HG02870 (cell line): Measurements from ENCODE around the gene CHMP4A.

ENCODE experiments used
- ATAC-seq: cut with Tn5 transposase; IDR thresholded peaks from one replicate; pipeline ENCODE4 v1.9.1; 2021; ENCODE audit warnings: mild to moderate bottlenecking, moderate library complexity; ENCODE audit not compliant: unreplicated experiment

CHMP4A gene

DNA sequence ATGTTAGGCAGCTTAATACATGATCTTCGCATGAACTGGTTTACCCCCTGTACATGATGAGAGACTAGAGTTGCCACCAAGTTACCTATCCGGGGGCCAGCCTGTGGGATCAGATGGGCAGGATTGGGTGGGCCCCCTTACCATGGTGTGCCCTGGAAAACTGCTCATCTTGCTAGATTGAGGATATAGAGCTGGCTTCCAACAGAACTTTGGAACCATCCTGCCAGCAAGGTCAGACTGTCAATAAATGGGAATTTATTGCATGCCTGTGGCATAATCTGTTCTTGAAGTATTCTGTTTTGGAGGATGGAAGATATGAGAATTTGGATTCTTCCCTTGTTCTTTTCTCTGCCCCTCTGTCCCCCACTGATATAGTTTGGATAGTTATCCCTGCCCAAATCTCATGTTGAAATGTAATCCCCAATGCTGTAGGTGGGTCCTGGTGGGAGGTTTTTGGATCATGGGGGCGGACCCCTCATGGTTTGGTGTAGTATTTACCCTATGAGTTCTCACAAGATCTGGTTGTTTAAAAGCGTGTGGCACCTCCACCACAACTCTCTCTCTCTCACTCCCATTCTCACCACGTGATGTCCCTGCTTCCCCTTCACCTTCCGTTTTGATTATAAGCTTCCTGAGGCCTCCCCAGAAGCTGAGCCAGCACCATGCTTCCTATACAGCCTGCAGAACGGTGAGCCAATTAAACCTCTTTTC, 14.3 kb downstream of the CHMP4A start:
- ATAC-seq: no peak

DNA sequence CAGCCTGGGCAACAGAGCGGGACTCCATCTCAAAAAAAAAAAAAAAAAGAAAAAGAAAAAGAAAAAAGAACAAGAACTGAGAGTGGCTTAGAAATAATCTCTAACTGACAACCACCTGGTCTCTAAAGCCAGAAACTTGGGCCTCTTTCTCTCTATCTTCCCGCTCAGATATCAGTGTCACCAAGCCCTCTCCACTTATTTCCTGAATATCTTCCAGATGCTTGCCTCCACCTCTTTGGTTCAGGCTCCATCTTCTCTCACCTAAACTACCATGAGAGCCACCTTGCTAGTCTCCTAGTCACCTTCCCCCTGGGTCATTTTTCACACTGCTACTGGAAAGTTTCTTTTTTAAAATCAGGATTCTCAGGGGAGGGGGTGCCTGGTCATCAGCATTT, 16.2 kb downstream of the CHMP4A start:
- no peak for ATAC-seq

DNA sequence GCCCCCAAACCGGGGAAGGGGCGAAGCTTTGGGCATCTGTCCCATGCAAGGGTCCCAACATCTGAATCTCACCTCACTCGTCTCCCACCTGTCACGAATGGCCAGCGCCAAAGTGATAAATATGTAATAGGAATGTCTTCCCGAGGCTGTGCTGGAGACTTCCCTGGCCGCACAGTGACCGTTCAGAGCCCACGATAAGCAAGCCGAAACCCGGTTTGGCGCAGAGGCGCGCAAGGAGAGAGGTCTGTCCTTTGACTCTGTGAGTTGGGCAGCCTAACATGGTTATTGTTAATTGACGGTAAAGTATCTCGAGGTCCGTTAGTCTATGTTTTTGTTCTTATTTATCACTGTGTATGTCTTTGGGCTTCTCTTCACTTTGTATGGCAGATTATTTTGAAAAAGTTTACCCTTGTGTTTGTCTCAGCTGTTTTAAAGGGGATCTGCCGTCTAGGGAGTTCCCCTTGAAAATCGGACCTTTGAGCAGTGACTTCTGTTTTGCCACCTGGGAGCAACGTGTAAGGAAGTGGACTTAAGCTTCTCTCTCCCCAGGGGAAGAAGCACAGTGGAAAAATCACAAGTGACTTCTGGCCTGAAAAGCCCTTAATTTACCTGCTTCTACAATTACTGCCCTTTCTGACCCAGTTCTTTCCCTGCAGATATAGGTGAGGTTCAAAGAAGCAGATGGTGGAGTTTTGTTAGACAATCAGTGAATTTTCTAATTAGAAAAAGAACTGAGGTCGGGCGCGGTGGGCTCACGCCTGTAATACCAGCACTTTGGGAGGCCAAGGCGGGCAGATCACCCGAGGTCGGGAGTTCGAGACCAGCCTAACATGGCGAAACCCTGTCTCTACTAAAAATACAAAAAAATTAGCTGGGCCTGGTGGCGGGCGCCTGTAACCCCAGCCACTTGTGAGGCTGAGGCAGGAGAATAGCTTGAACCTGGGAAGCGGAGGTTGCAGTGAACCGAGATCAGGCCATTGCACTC, 16.9 kb downstream of the CHMP4A start:
- ATAC-seq: peak; percentile 30

DNA sequence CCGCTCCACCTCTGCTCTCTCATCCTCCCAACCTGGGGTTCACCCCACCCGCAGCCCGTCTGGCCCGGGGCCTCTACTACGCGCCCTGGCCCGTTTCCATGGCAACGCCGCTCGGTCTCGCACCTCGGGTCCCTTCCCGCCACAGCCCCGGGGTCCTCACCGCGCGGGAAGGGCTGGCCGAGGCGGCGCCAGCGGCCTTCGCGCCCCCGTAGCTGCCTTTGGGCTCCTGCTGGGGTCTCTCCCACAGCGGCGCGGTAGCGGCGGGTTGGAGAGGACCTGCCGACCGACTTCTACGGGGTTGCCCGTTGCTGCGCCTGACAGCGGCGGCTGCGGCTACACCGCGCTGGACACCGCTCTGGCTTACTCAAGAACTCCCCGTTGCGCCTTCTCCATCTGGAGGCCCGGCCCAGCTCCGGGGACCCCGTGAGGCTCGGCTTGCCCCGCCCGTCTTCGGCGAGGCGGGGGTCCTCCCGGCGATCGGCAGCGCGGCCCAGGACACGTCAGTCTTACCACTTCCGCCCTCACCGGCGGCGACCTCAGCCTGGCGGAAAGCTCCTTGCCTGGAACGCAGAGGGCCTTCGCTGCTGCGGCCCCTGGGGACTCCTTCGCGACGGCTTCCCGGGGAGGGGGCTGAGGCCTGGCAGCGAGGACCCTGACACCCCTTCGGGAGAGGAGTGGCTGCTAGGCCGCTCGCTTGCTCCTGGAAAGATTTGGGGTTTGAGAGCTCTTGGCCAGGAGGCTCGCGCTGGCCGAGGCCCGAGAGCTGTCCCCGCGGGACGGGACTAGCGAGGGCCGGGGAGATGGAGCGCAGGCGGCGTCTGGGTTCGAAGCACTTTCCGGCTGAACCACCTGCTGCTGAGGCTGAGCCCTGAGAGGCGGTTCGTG, 17.9 kb downstream of the CHMP4A start, which contains the start of gene TM9SF1:
TSS of gene TM9SF1 (minus strand) at position 256 of the 885 bp plus-strand sequence. CDS start 422 bp downstream, outside the sequence.
- peak; percentile 79 for ATAC-seq

DNA sequence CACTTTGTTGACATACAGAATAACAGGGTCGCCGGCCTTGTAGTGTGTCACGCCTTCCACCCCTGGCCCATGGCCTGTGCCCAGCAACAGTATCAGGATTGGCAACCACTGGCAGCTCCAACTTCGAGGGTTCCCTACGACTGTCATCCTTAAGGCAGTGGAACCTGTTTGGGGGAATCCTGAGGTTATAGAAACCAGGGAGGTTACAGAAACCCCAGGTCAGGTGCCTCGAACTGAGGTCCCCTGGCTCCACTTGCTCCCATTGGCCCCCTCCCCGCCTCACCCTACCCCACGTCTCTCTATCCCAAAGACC, 18.5 kb downstream of the CHMP4A start:
- no peak for ATAC-seq

DNA sequence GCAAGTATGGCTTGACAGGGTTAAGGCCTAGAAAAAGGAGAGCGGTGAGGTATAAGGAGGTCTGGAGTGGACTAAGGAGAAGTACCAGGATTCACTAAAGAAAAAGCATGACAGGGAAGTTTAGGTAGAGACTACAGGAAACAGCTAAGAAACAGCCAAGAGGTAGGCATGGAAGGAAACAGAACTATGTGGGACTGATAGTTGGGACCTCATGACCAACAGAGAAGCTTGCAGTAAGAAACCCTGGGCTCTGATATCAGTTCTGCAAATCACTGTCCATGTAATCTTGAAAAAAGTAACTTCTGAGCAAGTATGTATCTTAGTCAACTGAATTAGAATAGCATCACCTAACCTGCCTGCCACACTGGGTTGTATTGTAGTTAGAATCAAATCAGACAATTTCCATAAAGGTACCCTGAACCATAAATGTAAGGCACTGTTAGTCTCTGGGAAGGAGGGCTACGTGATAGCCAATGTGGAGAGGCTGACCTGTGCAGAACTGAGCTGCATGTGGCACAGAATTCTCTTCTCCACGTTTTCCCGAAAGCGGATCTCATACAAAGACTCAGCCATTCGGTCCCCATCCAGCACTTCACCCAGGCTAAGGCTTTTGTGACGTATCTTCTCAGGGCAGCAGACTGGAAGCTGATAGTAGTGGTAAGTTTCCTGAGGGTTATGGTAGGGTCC, 19.0 kb downstream of the CHMP4A start:
- ATAC-seq: no peak

DNA sequence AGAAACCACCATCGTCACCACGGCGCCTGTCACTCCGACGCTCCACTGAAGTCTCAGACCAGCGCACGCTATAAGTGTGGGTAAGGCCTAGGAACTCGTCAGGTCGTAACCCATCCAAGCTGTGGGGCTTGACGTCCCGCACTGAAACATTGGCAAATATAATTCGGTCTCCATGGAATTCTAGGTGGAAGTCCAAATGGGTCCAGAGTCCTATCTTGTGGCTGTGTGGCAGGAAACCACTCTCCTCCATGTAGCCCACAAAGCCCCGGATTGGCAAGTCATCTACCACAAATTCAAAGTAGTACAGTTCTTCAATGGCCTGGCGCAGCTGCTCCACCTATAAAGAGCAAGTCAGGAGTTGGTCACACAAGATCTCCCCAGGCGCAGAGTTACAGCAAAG, 20.4 kb downstream of the CHMP4A start:
- no peak for ATAC-seq

DNA sequence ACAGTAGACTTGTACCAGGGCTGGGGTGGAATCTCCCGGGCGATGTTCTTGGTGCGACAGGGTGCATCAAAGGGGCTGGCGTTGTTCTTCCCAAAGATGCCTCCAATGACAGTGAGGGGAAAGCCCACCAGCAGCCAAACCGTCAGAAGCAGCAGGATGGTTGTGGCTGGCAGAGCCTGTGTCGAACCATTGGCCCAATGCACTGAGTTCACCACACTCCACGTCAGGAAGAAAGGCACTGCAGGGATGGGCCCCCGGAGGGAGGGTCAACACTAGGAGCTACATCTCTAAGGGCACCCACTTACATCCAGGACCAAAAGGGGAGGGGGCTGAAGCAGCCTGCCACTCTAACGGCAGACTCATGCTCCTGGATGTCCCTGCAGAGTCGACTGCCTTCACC, 22.9 kb downstream of the CHMP4A start:
- ATAC-seq: no peak

DNA sequence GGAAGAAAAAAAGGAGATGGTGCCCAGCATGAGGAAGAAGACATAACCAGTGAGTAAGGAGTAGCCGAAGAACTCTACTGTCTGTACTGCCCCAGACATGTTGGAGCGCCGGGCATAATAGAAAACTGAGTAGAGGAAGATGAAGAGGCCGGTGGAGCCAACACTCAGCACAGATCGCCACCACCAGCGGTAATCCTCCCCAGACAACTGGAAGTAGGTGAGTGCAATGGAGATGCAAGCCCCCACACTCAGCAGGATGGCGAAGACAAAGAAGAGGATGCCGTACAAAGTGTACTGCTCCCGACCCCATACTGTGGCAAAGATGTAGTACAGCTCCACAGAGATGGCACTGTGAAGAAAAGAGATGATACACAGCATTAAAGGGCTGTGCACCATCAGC, 23.8 kb downstream of the CHMP4A start:
- ATAC-seq: no peak

DNA sequence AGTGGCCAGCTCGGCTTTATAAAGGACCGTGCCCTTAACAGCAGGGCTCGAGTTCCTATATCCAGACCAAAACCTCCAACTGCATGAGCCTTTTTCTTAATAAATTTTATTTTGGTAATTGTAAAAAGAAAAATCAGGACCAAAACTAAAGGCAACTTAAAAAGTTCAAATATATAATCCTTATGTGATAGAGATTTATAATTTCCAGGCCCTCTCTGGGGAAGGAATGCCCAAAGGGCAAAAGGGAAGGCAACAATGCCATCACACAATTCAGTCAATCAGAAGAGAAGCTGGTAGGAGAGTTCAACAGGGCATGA, 24.3 kb downstream of the CHMP4A start:
- no peak for ATAC-seq

DNA sequence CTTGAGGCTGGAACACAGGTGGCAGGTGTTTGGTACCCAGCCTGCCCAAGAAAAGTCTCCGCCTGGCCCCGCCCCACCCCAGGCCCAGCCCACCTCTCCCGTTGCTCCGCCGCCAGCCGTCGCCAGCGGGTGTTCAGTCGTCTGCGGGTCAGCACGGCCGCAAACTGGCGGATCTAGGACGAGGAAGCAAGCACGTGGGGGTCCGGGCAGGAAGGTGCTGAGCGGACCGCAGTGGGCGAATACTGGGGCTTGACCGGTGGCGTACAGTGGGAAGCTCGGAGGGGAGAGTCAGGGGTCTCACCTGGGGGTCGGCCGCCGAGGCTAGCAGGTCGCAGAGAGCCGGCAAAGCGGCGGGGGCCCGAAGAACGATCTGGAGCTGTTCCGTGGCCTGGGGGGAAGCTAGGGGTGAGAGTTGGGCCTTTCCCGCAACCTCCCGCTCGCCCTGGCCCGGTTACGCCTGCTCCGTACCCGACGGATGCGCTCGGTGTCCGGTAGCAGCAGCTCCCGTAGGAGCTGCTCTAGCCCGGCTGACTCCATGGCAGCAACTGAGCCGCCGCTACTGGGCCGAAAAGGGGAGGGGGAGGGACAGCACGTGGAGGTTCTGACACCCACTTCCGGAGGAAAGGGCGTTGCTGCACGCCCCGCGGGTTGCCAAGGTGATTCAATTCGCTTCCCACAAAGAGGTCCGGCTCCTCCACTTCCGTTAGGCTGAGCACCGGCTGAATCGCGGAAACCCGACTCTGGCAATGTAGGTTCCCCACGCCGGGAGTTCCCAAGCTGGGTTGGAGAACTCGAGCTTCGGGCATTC, 24.8 kb downstream of the CHMP4A start, which contains the start of gene IPO4:
TSS of gene IPO4 (minus strand) at position 566 of the 808 bp plus-strand sequence. CDS start at position 537, 29 bp downstream.
- ATAC-seq: peak; percentile 93

DNA sequence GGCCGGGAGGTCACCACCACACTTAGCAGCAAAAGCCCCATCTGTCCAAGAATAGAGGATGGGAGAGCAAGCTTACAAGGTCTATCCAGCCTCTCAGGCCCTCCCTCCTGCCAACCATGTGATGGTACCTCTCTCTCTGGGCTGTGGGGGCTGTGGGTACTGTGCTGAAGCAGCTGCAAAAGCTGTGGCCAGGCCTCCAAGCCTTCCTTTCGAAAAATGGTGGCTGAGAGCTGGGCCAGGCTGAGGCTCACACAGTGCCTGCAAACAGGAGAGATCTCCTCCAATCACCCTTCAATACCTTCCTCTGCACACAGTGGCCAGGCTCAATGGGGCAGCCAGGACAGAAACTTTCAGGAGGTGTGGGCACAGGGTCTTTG, 25.8 kb downstream of the CHMP4A start:
- ATAC-seq: no peak

DNA sequence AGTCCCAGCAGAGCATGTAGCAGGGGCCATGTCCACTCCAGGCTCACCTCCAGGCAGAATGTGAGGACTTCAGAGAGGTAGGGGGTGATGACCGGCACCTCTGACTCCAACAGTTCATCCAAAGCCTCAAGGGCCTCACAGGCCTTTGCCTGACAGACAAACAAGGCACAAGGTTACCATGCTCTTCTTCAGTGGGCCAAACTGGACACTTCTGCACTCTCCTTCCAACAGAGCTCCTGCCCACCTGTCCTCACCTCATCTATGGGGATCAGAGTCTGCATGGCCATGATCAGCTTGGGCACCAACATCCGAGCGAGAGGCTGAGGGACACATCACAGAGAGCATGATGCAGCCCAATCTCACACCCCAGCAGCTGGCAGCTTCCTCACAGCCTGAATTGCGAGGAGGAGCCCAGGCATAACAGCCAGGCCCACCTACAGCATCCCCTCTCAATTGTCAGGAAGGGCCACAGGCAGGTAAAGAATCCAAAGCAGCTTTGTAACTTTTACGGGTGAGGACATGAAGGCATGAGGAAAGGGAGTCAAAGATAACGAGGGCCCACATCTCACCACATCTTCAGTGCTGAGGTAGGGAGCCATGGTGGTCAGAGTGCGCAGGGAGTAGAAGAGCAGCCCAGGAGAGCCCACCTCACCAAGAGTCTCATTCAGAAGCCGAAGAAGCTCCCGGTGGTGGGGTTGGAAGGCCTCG, 26.3 kb downstream of the CHMP4A start:
- ATAC-seq: no peak

DNA sequence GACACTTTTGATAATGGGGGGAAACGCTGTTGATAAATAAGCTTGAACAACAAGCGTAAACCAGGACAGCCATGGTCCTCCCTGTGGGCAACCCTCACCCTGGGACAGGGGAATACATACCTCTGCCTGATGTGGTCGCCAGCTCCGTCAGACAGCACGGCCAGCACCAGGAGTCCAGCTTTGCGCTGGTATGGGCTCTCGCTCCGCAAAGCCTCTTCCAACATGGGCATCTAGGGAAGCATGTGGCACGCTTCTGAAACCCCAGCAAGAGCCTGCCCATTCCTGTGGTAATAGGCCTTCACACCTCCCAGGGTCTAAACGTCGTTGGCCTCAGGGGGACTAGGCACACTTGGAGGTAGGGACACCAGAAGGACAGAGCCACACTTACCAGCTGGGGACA, 27.5 kb downstream of the CHMP4A start:
- no peak for ATAC-seq

DNA sequence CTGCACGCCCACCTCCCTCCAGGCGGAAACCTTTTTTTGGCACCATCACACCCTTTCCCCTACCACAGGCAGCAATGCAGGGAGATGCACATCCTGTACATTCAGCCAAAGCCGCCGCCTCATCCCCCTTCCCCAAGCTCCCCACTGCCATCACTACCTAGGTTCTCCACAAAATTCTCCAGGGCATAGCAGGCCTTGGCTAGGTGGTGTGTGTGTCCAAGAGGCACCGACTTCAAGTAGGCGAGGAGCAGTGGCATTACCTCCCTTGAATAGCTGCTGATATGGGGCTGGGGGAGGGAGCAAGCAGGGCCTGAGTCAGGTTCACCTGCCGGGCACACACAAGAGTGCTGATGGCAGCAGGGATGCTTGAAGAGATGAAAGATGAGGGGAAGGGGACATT, 28.3 kb downstream of the CHMP4A start:
- ATAC-seq: no peak

DNA sequence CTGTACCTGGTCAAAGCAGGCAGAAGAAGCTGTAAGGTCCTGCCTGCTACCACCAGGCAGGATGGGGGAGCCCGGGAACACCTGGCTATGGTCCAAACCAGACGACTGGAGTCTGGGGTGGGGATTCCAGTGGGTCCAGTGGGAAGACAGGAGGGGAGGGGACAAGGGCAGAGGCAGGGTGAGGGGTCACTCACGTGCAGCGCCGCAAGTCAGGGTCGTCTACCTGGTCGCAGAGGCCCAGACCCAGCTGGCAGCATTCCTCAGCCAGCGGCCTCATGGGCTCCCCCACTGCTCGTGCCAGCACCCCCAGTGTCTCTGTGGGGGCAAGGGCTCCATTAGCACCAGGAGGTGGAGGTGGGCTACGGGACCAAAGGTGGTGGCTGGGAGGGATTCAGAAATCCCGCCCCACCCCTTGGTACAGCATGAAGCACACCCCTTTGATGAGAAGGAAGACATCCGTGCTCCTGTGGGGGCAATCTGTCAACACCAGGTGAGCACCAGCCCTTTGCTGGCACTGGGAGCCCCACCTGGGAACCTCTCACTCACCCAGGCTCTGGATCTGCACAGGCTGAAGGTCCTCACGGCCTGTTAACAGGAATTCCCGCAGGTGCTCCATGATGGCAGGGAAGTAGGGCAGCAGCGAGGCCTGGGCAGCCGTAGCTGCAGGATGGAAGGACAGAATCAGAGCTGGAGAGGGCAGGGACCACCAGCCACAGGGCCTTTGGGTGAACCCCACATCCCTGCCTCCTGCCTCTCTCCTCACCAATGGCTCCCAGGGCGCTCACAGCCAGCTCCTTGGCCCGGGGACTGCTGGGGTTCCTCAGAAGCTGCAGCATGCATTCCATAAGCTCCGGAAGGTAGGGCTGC, 29.0 kb downstream of the CHMP4A start:
- ATAC-seq: no peak

DNA sequence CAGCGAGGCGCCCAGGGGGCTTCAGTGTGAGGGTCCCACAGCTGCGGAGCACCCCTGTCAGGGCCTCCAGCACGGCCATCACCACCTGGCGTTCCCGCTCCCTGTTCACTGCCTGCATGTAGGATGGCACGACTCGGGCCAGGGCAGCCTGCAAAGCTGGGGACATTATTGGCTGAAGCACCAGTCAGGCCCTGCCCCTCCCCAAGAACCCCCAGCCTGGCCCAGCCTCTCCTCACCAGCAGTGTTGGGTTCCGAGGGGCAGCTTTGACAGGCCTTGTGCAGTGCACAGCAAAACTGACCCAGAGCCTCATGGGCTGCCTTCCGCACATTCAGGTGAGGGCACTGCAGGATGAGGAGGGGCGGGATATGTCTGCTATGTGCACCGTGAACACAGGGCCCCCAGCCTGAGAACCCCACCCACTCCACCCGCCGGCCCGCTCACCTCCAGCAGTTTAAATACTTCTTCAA, 30.2 kb downstream of the CHMP4A start:
- ATAC-seq: no peak
